ENCODE measurements around the gene PRPF18.

PRPF18 gene

GRCh38 chr10:13631594-13631993, 44.8 kb downstream of the PRPF18 start:
- no peak overlapping the region for H3K4me3 ChIP-seq (ENCODE audit: low read length)
- DNase-seq (ENCODE audit: low read depth) = no peak
- no peak for TF ChIP-seq CTCF (conservative IDR thresholded peaks at IDR 0.05; ENCODE audit: low read depth, low read length)

- TF ChIP-seq CTCF (conservative IDR thresholded peaks at IDR 0.05; ENCODE audit: low read depth, low read length) = no peak
- H3K4me3 ChIP-seq (ENCODE audit: low read length) = no peak overlapping the region
- DNase-seq (ENCODE audit: low read depth) = no peak
Measured at GRCh38 chr10:13632440-13632839, 45.7 kb downstream of the PRPF18 start.

- DNase-seq (ENCODE audit: low read depth) = no peak
- no peak for TF ChIP-seq CTCF (conservative IDR thresholded peaks at IDR 0.05; ENCODE audit: low read depth, low read length)
- H3K4me3 ChIP-seq (ENCODE audit: low read length) = no peak overlapping the region
Measured at GRCh38 chr10:13632884-13633440, 46.2 kb downstream of the PRPF18 start.

GRCh38 chr10:13633689-13634088, 46.9 kb downstream of the PRPF18 start:
- H3K4me3 ChIP-seq (ENCODE audit: low read length) = no peak overlapping the region
- TF ChIP-seq CTCF (conservative IDR thresholded peaks at IDR 0.05; ENCODE audit: low read depth, low read length) = no peak
- DNase-seq (ENCODE audit: low read depth) = no peak

- TF ChIP-seq CTCF (conservative IDR thresholded peaks at IDR 0.05; ENCODE audit: low read depth, low read length) = no peak
- DNase-seq (ENCODE audit: low read depth) = no peak
- no peak overlapping the region for H3K4me3 ChIP-seq (ENCODE audit: low read length)
Measured at GRCh38 chr10:13634207-13634606, 47.4 kb downstream of the PRPF18 start.

- DNase-seq (ENCODE audit: low read depth) = no peak
- H3K4me3 ChIP-seq (ENCODE audit: low read length) = no peak overlapping the region
- no peak for TF ChIP-seq CTCF (conservative IDR thresholded peaks at IDR 0.05; ENCODE audit: low read depth, low read length)
Measured at GRCh38 chr10:13636776-13637175, 50.0 kb downstream of the PRPF18 start.

GRCh38 chr10:13637303-13637856, 50.6 kb downstream of the PRPF18 start:
- no peak for TF ChIP-seq CTCF (conservative IDR thresholded peaks at IDR 0.05; ENCODE audit: low read depth, low read length)
- H3K4me3 ChIP-seq (ENCODE audit: low read length) = no peak overlapping the region
- DNase-seq (ENCODE audit: low read depth) = no peak
